22Rv1 (cell line): ENCODE results near the gene B4GALT7.

Experiments
- CTCF ChIP-seq: fragments of 450-650 bp; IDR thresholded peaks from 2 replicates; pipeline ENCODE4 v1.5.1; 2017; ENCODE audit warnings: mild to moderate bottlenecking
- ZFX ChIP-seq: fragments of 450-650 bp; IDR thresholded peaks from 2 replicates; pipeline ENCODE4 v1.6.1; 2017; ENCODE audit warnings: antibody characterized with exemption, borderline replicate concordance

- TF ChIP-seq CTCF (no peak), ZFX (no peak)
Observed at GRCh38 chr5:177592010-177592834, 7.7 kb upstream of the B4GALT7 start, which contains the start of gene TMED9.
